HG03558 (cell line): ENCODE data around the gene EIF4EBP2.
A peak's percentile ranks its signal among the peaks of the same experiment; 100 is the strongest.

ENCODE experiments used
- ATAC-seq: cut with Tn5 transposase; IDR thresholded peaks from one replicate; pipeline ENCODE4 v1.9.1; 2021; ENCODE audit warnings: moderate number of reproducible peaks; ENCODE audit not compliant: unreplicated experiment; ENCODE audit errors: extremely low read depth

Gene EIF4EBP2, protein sequence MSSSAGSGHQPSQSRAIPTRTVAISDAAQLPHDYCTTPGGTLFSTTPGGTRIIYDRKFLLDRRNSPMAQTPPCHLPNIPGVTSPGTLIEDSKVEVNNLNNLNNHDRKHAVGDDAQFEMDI

DNA sequence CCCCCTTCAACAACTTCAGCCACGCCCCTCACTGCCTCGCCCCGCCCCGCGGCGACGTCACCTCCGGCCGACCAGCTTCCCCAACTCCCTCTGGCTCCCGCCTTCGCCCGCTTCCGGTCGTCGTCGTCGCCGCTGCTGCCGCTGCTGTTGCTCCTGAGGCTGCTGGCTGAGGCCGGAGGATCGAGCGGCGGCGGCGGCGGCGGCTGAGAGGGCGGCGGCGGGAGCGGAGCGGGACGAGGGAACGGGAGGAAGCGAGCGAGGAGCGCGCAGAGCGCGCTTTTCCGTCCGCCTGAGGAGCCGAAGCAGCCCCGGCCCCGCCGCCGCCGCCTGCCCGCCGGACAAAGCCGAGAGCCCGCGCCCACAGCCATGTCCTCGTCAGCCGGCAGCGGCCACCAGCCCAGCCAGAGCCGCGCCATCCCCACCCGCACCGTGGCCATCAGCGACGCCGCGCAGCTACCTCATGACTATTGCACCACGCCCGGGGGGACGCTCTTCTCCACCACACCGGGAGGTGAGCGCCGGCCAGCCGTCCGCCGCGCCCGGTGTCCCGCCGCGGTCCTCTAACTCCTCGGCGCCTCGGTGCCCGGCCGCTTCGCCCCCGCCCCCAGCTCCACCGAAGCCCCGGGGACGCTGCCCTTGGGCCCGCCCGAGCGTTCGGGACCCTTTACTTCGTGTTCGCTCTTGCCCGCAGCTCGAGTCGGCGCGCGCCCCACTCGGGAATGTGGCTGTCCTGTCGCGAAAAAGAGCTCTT is at the start of gene EIF4EBP2:
Gene EIF4EBP2, plus strand, starts transcription at position 110 of the 751 bp plus-strand sequence. Its CDS starts 257 bp downstream, at position 367.
- peak; percentile 17 for ATAC-seq

- ATAC-seq = no peak
Measured at GRCh38 chr10:70354556-70354955, 49.4 kb upstream of the EIF4EBP2 start.

GRCh38 chr10:70355051-70356021 is 48.6 kb upstream of the EIF4EBP2 start:
- ATAC-seq = peak; percentile 44

DNA sequence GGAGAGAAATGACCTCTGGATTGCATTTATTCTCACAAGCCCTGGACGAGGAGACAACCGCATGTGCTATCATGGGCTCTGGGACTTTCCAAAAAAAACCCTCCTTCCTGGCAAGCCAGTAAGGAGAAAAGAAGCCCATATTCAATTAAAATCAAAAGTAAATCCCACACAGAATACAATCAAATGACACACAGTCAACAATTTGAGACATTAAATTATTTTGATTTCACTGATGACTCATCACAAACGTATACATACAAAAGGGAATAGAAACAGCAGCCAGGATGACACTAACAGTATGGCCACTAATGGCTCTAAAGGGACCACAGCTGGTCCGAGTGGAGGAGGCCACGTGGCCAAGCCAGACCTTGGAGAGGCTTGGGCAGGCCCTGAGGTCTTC is 46.4 kb upstream of the EIF4EBP2 start:
- no peak for ATAC-seq

DNA sequence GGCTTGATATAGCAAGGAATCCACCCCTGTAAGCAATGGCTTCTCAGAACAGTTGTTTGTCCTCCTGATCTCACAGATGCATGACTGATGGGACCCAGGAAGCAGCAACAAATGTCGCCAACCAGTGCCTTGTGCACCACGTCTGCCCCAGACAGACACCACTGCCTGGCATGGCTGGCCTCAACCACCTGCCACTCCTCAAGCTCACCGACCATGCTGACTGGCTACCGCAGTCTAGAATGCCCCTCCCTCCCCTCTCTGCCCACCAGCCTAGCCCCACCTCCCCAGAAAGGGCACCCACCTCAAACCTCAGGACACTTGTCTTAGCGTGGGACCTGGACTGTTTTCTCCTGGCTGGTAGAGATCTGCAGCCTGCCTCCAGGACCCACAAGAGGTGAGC is 45.5 kb upstream of the EIF4EBP2 start:
- ATAC-seq = no peak

DNA sequence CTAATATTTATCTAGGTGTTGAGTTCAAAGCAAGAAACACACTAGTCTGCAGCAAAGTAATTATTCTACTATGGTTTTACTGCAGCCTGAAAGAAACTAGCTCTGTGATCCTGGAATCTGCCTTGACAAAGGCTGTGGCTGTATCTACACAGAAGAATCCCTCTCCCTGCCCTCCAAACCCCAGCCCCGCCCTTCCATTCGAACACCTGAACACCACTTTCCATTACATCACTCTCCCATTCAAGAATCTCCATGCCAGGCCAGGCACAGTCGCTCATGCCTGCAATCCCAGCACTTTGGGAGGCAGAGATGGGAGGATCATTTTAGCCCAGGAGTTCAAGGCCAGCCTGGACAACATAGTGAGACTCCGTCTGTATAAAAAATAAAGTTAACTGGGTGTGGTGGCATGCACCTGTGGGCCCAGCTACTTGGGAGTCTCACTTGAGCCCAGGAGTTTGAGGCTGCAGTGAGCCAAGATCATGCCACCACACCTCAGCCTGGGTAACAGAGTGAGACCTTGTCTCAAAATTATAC is 44.9 kb upstream of the EIF4EBP2 start:
- no peak for ATAC-seq

DNA sequence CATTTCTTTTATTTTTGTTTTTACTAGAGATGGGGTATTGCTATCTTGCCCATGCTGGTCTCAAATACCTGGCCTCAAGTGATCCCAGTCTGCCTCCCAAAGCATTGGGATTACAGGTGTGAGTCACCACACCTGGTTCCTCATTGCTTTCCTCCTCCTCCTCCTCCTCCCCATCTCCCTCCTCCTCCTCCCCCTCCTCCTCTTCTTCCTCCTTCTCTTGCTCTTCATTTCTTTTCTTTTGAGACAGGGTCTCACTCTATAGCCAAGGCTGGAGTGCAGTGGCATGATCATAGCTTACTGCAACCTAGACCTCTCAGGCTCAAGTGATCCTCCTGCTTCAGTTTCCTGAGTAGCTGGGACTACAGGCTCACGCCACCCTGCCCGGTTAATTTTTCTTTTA is 43.7 kb upstream of the EIF4EBP2 start:
- ATAC-seq = no peak

- no peak for ATAC-seq
Measured at GRCh38 chr10:70362328-70362727, 41.6 kb upstream of the EIF4EBP2 start.

- ATAC-seq = no peak
Measured at GRCh38 chr10:70363292-70363691, 40.7 kb upstream of the EIF4EBP2 start.

- no peak for ATAC-seq
Measured at GRCh38 chr10:70363971-70364771, 39.8 kb upstream of the EIF4EBP2 start.

DNA sequence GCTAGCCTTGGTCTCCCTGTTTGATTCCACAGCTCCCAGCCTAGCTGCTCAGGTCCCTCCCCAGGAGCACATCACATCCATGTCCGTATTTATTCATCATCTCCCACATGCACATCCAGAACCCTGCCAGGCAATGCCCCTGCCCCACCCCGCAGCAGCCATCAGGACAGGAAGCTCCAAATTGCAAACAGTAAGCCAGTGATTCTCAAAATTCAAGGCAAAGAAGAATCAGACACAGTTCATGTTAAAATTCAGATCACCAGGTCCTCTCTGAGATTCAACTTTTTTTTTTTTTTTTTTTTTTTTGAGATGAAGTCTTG is 39.2 kb upstream of the EIF4EBP2 start:
- ATAC-seq = no peak

DNA sequence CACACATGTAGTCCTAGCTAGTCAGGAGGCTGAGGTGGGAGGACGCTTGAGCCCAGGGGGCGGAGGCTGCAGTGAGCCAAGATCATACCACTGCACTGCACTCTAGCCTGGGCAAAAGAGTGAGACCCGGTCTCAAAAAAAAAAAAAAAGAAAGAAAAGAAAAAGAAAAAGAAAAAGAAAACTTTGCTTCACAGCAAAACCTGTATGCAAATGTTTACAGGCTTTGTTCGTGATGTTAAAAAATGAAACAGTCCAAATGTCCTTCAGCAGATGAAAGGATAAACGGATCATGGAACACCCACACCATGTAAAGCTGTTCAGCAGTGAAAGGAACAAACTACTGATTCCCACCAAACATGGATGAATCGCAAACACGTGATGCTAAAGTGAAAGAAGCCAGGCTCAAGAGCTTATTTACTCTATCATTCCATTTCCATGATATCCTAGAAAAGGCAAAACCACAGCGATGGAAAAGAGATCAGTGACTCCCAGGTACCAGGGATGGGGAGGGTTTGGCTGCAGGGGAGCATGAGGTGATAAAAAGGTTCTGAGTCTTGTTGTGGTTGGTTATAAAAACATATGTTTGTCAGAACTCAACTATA is 36.6 kb upstream of the EIF4EBP2 start:
- ATAC-seq = no peak

GRCh38 chr10:70368774-70369482 is 35.0 kb upstream of the EIF4EBP2 start:
- ATAC-seq = no peak

DNA sequence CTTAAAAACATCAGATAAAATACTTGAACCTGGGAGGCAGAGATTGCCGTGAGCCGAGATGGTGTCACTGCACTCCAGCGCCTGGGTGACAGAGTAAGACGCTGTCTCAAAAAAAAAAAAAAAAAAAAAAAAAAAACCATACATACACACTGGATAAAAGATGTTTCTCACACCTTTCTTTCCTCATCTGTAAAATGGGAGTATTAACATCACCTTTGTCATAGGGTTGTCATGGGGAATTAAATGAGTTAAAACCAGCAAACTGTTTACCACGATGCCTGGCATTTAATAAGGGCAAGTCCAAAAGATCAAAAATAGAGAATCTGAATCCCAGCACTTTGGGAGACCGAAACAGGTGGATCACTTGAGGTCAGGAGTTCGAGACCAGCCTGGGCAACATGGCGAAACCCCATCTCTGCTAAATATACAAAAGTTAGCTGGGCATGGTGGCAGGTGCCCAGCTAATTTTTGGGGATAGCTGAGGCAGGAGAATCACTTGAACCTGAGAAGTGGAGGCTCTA is 34.4 kb upstream of the EIF4EBP2 start:
- ATAC-seq = no peak

- ATAC-seq = no peak
Measured at GRCh38 chr10:70370766-70371165, 33.2 kb upstream of the EIF4EBP2 start.

GRCh38 chr10:70371846-70372245 is 32.1 kb upstream of the EIF4EBP2 start:
- ATAC-seq = no peak

DNA sequence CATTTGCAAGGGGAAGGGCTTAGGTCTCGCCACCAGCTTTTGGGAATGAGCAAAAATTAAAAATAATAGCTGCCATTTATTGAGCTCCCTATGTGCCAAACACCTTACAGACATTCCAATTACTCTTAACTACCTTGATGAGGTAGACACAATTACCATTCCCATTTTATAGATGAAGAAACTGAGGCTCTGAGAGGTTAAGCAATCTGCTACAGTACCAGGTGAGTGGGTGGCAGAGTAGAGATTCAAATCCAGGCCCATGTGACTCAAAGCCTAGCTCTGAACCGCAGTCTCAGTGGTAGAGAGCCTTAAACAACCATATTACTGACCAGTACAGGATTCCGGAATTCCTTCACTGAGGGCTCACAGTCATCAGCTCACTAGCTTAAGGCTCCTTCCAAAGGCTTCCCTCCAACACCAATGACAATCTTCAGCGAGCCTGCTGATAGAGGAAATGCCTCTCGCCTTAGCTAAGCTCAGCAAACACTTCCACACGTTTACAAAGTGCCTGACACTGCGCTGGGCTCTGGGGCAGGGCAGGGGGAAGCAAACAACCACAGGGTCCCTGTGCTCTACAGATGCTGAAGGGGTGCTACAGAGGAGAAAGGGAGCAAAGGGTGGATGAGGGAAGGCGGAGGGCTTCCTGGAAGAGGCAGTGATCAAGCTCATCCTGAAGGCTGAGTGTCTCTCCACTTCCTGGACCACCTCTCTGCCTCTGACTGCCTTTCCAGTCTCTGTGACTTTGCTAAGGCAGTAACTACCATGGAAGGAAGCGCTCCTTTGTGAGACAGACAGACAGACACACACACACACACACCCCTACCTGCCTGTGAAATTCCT is 28.9 kb upstream of the EIF4EBP2 start:
- no peak for ATAC-seq
